ENCODE measurements around the gene ARL14EPL. TPM values are rescaled to one million over a fixed set of nuclear protein-coding genes. Genes with fewer than 3 reads are reported as not detected.

ARL14EPL gene
- total RNA-seq, 4 donors from 2014 or later, result not detected

- in situ Hi-C loops (cut with MboI; ENCODE audit: low pct_ligation_motif_present in 1 of 4, low pct_unique_long_range_greater_than_20kb in 1 of 4, low sequenced_read_pairs in 3 of 4) (no loop called here), intact Hi-C loops (cut with DNase I; ENCODE audit: low total_unique reads) (no loop called here)
- H3K4me3 ChIP-seq, result no peak overlapping the region
- no peak overlapping the region for H3K27ac ChIP-seq
- no peak for DNase-seq
- no peaks in the 10 kb centered on the region for H3K27me3 ChIP-seq
- TF ChIP-seq POLR2A (IDR thresholded peaks at IDR 0.05) (no peak), CTCF (IDR thresholded peaks at IDR 0.05) (no peak), EP300 (IDR thresholded peaks at IDR 0.05; ENCODE audit: low read depth) (no peak), POLR2AphosphoS5 (IDR thresholded peaks at IDR 0.05) (no peak)
- H3K4me1 ChIP-seq, result no peaks in the 10 kb centered on the region
- no peaks in the 10 kb centered on the region for H3K36me3 ChIP-seq
- H3K9me3 ChIP-seq, result no peaks in the 10 kb centered on the region
These were observed 8.7 kb upstream of the ARL14EPL start for GRCh38 chr5:116023619-116024018.

GRCh38 chr5:116025866-116026265, 6.4 kb upstream of the ARL14EPL start:
- Histone ChIP-seq H3K4me1 (no peaks in the 10 kb centered on the region), H3K9me3 (no peaks in the 10 kb centered on the region), H3K4me3 (no peak overlapping the region), H3K27me3 (no peaks in the 10 kb centered on the region), H3K27ac (no peak overlapping the region), H3K36me3 (no peaks in the 10 kb centered on the region)
- DNase-seq, result no peak
- in situ Hi-C loops (cut with MboI; ENCODE audit: low pct_ligation_motif_present in 1 of 4, low pct_unique_long_range_greater_than_20kb in 1 of 4, low sequenced_read_pairs in 3 of 4) (no loop called here), intact Hi-C loops (cut with DNase I; ENCODE audit: low total_unique reads) (no loop called here)
- no peak for TF ChIP-seq CTCF (IDR thresholded peaks at IDR 0.05)
- TF ChIP-seq EP300 (IDR thresholded peaks at IDR 0.05; ENCODE audit: low read depth), result no peak
- no peak for TF ChIP-seq POLR2A (IDR thresholded peaks at IDR 0.05)
- no peak for TF ChIP-seq POLR2AphosphoS5 (IDR thresholded peaks at IDR 0.05)
- 67 to 81% methylated on average over 1 of the region's 1 CpG for WGBS, 2 donors (ENCODE audit: low coverage in 1 of 2)

- DNase-seq, result no peak
- Histone ChIP-seq H3K4me1 (no peaks in the 10 kb centered on the region), H3K27ac (no peak overlapping the region), H3K4me3 (no peak overlapping the region), H3K9me3 (no peaks in the 10 kb centered on the region), H3K27me3 (no peaks in the 10 kb centered on the region), H3K36me3 (no peaks in the 10 kb centered on the region)
- TF ChIP-seq CTCF (IDR thresholded peaks at IDR 0.05) (no peak), EP300 (IDR thresholded peaks at IDR 0.05; ENCODE audit: low read depth) (no peak), POLR2AphosphoS5 (IDR thresholded peaks at IDR 0.05) (no peak), POLR2A (IDR thresholded peaks at IDR 0.05) (no peak)
- intact Hi-C loops (cut with DNase I; ENCODE audit: low total_unique reads) (no loop called here), in situ Hi-C loops (cut with MboI; ENCODE audit: low pct_ligation_motif_present in 1 of 4, low pct_unique_long_range_greater_than_20kb in 1 of 4, low sequenced_read_pairs in 3 of 4) (no loop called here)
- 58 to 61% methylated on average over 3 of the region's 3 CpGs for WGBS, 2 donors (ENCODE audit: low coverage in 1 of 2)
These were observed 719 bp downstream of the ARL14EPL start for GRCh38 chr5:116032991-116033390.

- Histone ChIP-seq H3K9me3 (no peaks in the 10 kb centered on the region), H3K36me3 (no peaks in the 10 kb centered on the region), H3K4me3 (no peak overlapping the region), H3K4me1 (no peaks in the 10 kb centered on the region), H3K27me3 (no peaks in the 10 kb centered on the region), H3K27ac (no peak overlapping the region)
- no peak for TF ChIP-seq POLR2A (IDR thresholded peaks at IDR 0.05)
- TF ChIP-seq CTCF (IDR thresholded peaks at IDR 0.05), result no peak
- TF ChIP-seq EP300 (IDR thresholded peaks at IDR 0.05; ENCODE audit: low read depth), result no peak
- no peak for TF ChIP-seq POLR2AphosphoS5 (IDR thresholded peaks at IDR 0.05)
- no peak for DNase-seq
- intact Hi-C loops (cut with DNase I; ENCODE audit: low total_unique reads) (no loop called here), in situ Hi-C loops (cut with MboI; ENCODE audit: low pct_ligation_motif_present in 1 of 4, low pct_unique_long_range_greater_than_20kb in 1 of 4, low sequenced_read_pairs in 3 of 4) (no loop called here)
- 86 to 90% methylated on average over 3 to 5 of the region's 5 CpGs for WGBS, 2 donors (ENCODE audit: low coverage in 1 of 2)
These were observed 2.9 kb downstream of the ARL14EPL start for GRCh38 chr5:116035123-116035522.

All from transverse colon (tissue), 4 donors.